WERI-Rb-1 (cell line): Measurements from ENCODE around the gene ERI2.

ENCODE experiments used
- DNase-seq: peaks from one replicate; pipeline ENCODE4 v3.0.0-alpha.2; 2020
- H3K27ac ChIP-seq: fragments of 250-450 bp; sonication (Bioruptor Pico); 2 replicates; pipeline ENCODE4 v1.5.1; 2020; ENCODE audit warnings: mild to moderate bottlenecking, moderate library complexity
- H3K27me3 ChIP-seq: fragments of 250-450 bp; sonication (Bioruptor Pico); 2 replicates; pipeline ENCODE4 v1.5.1; 2021; ENCODE audit warnings: mild to moderate bottlenecking, low read depth, moderate library complexity; ENCODE audit not compliant: insufficient read depth, severe bottlenecking
- H3K36me3 ChIP-seq: fragments of 250-450 bp; sonication (Bioruptor Pico); 2 replicates; pipeline ENCODE4 v1.5.1; 2020; ENCODE audit warnings: mild to moderate bottlenecking, moderate library complexity
- H3K4me3 ChIP-seq: 2 replicates; pipeline ENCODE4 v1.5.1; 2011; ENCODE audit warnings: low read depth, mild to moderate bottlenecking, control low read depth, low read length
- H3K9me3 ChIP-seq: fragments of 250-450 bp; sonication (Bioruptor Pico); 2 replicates; pipeline ENCODE4 v1.5.1; 2021; ENCODE audit warnings: mild to moderate bottlenecking, moderate library complexity; ENCODE audit not compliant: severe bottlenecking
- CTCF ChIP-seq: IDR thresholded peaks from 2 replicates; pipeline ENCODE4 v1.5.1; 2011; ENCODE audit warnings: low read depth, mild to moderate bottlenecking, control low read depth, inconsistent platforms, low read length

Gene ERI2

GRCh38 chr16:20801278-20801677 lies 5.0 kb downstream of the ERI2 start:
- Histone ChIP-seq H3K27ac (no peak overlapping the region), H3K9me3 (no peaks in the 10 kb centered on the region), H3K27me3 (no peaks in the 10 kb centered on the region), H3K36me3 (peaks cover 22% of the 10 kb centered on the region), H3K4me3 (no peak overlapping the region)
- no peak for DNase-seq
- no peak for TF ChIP-seq CTCF

- Histone ChIP-seq H3K4me3 (no peak overlapping the region), H3K36me3 (peaks cover 22% of the 10 kb centered on the region), H3K27me3 (no peaks in the 10 kb centered on the region), H3K27ac (no peak overlapping the region), H3K9me3 (no peaks in the 10 kb centered on the region)
- TF ChIP-seq CTCF = no peak
- no peak for DNase-seq
Observed at GRCh38 chr16:20799599-20799998, 6.7 kb downstream of the ERI2 start.

- H3K27ac ChIP-seq = no peak overlapping the region
- no peak for DNase-seq
- peaks cover 22% of the 10 kb centered on the region for H3K36me3 ChIP-seq
- no peak overlapping the region for H3K4me3 ChIP-seq
- no peaks in the 10 kb centered on the region for H3K27me3 ChIP-seq
- no peaks in the 10 kb centered on the region for H3K9me3 ChIP-seq
- TF ChIP-seq CTCF = no peak
Observed at GRCh38 chr16:20798364-20798763, 7.9 kb downstream of the ERI2 start.

- no peaks in the 10 kb centered on the region for H3K36me3 ChIP-seq
- no peak for DNase-seq
- no peak overlapping the region for H3K27ac ChIP-seq
- H3K27me3 ChIP-seq = no peaks in the 10 kb centered on the region
- TF ChIP-seq CTCF = no peak
- H3K9me3 ChIP-seq = no peaks in the 10 kb centered on the region
- H3K4me3 ChIP-seq = no peak overlapping the region
Observed at GRCh38 chr16:20791923-20792612, 14.2 kb downstream of the ERI2 start.

- H3K27me3 ChIP-seq = no peaks in the 10 kb centered on the region
- no peaks in the 10 kb centered on the region for H3K9me3 ChIP-seq
- H3K27ac ChIP-seq = no peak overlapping the region
- H3K36me3 ChIP-seq = no peaks in the 10 kb centered on the region
- H3K4me3 ChIP-seq = no peak overlapping the region
- TF ChIP-seq CTCF = no peak
- DNase-seq = no peak
Observed at GRCh38 chr16:20789130-20789529, 17.1 kb downstream of the ERI2 start.

- TF ChIP-seq CTCF = no peak
- no peaks in the 10 kb centered on the region for H3K9me3 ChIP-seq
- no peak overlapping the region for H3K27ac ChIP-seq
- no peaks in the 10 kb centered on the region for H3K27me3 ChIP-seq
- H3K36me3 ChIP-seq = no peaks in the 10 kb centered on the region
- no peak for DNase-seq
- H3K4me3 ChIP-seq = no peak overlapping the region
Observed at GRCh38 chr16:20784204-20784603, 22.1 kb downstream of the ERI2 start.
